ENCODE data around the gene PIP5K1B. TPM values are rescaled to one million over a fixed set of nuclear protein-coding genes. Genes with fewer than 3 reads are reported as not detected.

The PIP5K1B gene
- total RNA-seq, 2 experiments from 2014 or later: 3.8 to 10.7 TPM

- TF ChIP-seq EZH2phosphoT487 (IDR thresholded peaks at IDR 0.05; ENCODE audit: borderline replicate concordance, low read depth, low read length) (no peak), CTCF (conservative IDR thresholded peaks at IDR 0.05; ENCODE audit: low read length) (no peak)
- H3K36me3 ChIP-seq (ENCODE audit: insufficient read depth, low read length): no peaks in the 10 kb centered on the region
- intact Hi-C loops (cut with micrococcal nuclease; ENCODE audit: unreplicated experiment): no loop called here
- no peak overlapping the region for H3K4me2 ChIP-seq (ENCODE audit: low read length)
- ChIA-PET CTCF (ENCODE audit: unreplicated experiment) (no interaction called here), POLR2A (interaction anchor here (0.6 kb wide), 1 partner anchor 270 kb away, joined by 3 read pairs; no protein-coding TSS in a partner anchor)
- H3K79me2 ChIP-seq (ENCODE audit: insufficient read depth, low read depth, low read length): no peaks in the 10 kb centered on the region
- no peak overlapping the region for H2AFZ ChIP-seq (ENCODE audit: low read length)
- H4K20me1 ChIP-seq (ENCODE audit: insufficient read depth, low read length): no peaks in the 10 kb centered on the region
- no peak overlapping the region for H3K4me3 ChIP-seq (ENCODE audit: low read depth, low read length, poor library complexity, severe bottlenecking)
- H3K9me2 ChIP-seq (ENCODE audit: insufficient read depth, low read length): no peaks in the 10 kb centered on the region
- H3K4me1 ChIP-seq (ENCODE audit: insufficient read depth, low read length, poor library complexity, severe bottlenecking): peaks cover 6% of the 10 kb centered on the region
- no TSS peak for BruUV-seq (replicated peaks)
- H3K27ac ChIP-seq (ENCODE audit: low read depth, low read length, poor library complexity, severe bottlenecking): no peak overlapping the region
- no peak for DNase-seq (ENCODE audit: low spot score)
- H3K9me3 ChIP-seq (ENCODE audit: low read length): no peaks in the 10 kb centered on the region
Observed at GRCh38 chr9:68717552-68718443, 12.8 kb downstream of the PIP5K1B start.

- BruUV-seq (replicated peaks): no TSS peak
- Histone ChIP-seq H3K27ac (ENCODE audit: low read depth, low read length, poor library complexity, severe bottlenecking) (no peak overlapping the region), H2AFZ (ENCODE audit: low read length) (no peak overlapping the region), H3K4me2 (ENCODE audit: low read length) (no peak overlapping the region), H3K9me3 (ENCODE audit: low read length) (peaks cover 7% of the 10 kb centered on the region; the same call in 1 of the 2 replicates), H4K20me1 (ENCODE audit: insufficient read depth, low read length) (no peaks in the 10 kb centered on the region), H3K36me3 (ENCODE audit: insufficient read depth, low read length) (no peaks in the 10 kb centered on the region), H3K4me1 (ENCODE audit: insufficient read depth, low read length, poor library complexity, severe bottlenecking) (peaks cover 2% of the 10 kb centered on the region), H3K4me3 (ENCODE audit: low read depth, low read length, poor library complexity, severe bottlenecking) (no peak overlapping the region), H3K9me2 (ENCODE audit: insufficient read depth, low read length) (no peaks in the 10 kb centered on the region), H3K79me2 (ENCODE audit: insufficient read depth, low read depth, low read length) (no peaks in the 10 kb centered on the region)
- intact Hi-C loops (cut with micrococcal nuclease; ENCODE audit: unreplicated experiment): loop anchor here (1.0 kb wide), 1 partner anchor 11 kb away; no protein-coding TSS in a partner anchor
- CTCF ChIA-PET (ENCODE audit: unreplicated experiment): no interaction called here
- TF ChIP-seq CTCF (conservative IDR thresholded peaks at IDR 0.05; ENCODE audit: low read length): no peak
- DNase-seq (ENCODE audit: low spot score): no peak
- POLR2A ChIA-PET: interaction anchor here (0.6 to 0.9 kb wide), 2 partner anchors 60 to 595 kb away, joined by 3 read pairs; a partner anchor contains a TSS
Observed at GRCh38 chr9:68719847-68720246, 14.8 kb downstream of the PIP5K1B start.

Data from OCI-LY7 (cell line).